GM20000 (cell line): ENCODE results near the gene SPATA46.
"Not testable (repeated sequence)": the region's sequence is repeated elsewhere in the genome, so short reads cannot be mapped to it uniquely, and the experiment has no call there.

Source experiments
- DNase-seq: peaks from one replicate; pipeline ENCODE4 v3.0.0; 2012; ENCODE audit warnings: low spot score
- TF ChIP-seq, protein P1 (sequence below): IDR thresholded peaks from 2 replicates; pipeline ENCODE4 v1.5.1; 2012; ENCODE audit warnings: mild to moderate bottlenecking, control low read depth; ENCODE audit errors: extremely low read depth, missing control alignments

Gene SPATA46, protein sequence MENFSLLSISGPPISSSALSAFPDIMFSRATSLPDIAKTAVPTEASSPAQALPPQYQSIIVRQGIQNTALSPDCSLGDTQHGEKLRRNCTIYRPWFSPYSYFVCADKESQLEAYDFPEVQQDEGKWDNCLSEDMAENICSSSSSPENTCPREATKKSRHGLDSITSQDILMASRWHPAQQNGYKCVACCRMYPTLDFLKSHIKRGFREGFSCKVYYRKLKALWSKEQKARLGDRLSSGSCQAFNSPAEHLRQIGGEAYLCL

DNA sequence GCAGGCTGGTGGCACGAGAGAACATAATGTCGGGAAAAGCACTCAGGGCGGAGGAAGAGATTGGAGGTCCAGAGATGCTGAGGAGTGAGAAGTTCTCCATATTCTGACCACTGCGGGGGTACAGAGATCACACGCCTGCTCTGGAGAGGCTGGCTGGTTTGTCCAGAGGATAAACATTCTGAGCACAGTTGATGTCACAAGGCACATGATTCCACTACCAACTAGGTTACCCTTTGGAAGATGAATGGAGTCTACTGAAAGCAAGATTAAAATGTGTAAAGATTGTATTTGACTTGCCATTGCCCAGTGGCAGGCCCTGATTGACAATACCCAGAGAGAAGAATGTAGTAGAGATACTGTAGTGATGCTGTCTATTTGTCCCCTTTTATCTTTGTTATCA is at the start of gene SPATA46:
Gene SPATA46, minus strand, starts transcription at position 164 of the 400 bp plus-strand sequence. Its CDS starts 64 bp downstream, at position 100.
- TF ChIP-seq, protein P1, sequence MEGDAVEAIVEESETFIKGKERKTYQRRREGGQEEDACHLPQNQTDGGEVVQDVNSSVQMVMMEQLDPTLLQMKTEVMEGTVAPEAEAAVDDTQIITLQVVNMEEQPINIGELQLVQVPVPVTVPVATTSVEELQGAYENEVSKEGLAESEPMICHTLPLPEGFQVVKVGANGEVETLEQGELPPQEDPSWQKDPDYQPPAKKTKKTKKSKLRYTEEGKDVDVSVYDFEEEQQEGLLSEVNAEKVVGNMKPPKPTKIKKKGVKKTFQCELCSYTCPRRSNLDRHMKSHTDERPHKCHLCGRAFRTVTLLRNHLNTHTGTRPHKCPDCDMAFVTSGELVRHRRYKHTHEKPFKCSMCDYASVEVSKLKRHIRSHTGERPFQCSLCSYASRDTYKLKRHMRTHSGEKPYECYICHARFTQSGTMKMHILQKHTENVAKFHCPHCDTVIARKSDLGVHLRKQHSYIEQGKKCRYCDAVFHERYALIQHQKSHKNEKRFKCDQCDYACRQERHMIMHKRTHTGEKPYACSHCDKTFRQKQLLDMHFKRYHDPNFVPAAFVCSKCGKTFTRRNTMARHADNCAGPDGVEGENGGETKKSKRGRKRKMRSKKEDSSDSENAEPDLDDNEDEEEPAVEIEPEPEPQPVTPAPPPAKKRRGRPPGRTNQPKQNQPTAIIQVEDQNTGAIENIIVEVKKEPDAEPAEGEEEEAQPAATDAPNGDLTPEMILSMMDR: no peak
- no peak for DNase-seq

DNA sequence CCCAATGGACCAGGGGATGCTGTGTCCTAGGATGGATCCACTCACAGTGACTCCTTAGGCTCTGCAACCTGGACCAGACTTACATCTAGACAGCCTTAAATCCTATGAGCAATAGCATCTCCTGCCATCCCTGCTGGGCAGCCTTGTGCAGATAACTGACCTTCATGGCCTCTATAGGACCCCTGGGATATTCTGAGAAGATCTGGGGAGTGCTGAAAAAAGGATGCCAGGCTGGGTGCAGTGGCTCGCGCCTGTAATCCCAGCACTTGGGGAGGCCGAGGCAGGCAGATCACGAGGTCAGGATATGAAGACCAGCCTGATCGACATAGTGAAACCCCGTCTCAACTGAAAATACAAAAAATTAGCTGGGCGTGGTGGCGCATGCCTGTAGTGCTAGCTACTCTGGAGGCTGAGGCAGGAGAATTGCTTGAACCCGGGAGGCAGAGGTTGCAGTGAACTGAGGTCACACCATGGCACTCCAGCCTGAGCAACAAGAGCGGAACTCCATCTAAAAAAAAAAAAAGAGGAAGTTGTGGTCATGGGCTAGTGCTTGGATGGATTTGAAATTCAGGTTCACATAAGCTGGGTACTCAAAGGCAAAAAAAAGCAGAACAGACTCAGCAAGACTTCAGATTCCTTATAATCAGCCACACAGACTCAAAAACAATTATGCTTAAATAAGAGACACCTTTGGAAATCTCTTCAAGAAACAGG is 46.2 kb upstream of the SPATA46 start:
- TF ChIP-seq, protein P1: no peak
- DNase-seq: no peak

DNA sequence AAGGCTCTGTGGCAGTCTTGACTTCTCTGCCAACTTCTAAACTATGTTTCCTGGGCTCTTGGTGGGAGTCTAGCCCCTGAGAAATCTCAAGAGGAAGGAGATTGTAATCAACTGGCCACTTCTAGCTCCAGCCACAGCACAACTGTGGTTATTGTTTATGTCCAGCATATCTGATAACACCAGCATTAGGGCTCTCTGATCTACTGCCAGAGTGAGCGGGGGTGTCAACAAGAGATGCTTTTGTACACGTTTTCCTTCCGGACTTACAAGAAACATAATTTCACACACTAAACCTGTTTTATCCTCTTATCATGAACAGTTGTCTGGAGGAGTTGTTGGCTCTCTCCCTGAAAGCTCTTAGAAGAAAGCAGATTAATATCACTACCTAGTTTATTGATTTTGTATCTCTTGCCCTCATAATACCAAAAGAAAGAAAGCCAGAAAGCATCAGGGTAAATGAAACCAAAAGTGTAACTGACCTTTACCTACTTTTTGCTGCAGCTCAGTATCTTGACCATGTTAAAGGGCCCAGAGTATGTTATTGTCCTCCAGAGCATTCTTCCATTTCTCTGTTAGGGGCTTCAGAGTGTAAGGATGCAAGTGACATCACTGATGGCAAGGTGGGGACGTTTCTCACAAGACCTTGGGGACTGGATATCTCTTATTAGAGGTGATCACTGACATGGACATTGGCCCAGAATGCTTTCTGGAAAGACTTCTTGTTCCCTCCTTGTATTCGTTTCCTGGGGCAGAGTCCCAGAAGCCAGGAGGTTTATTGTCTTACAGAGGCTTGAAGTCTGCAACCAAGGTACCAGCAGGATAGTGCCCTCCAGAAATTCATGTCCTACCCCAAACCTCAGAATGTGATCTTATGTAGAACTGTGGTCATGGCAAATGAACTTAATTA is 44.9 kb upstream of the SPATA46 start:
- DNase-seq: no peak
- TF ChIP-seq, protein P1: no peak

DNA sequence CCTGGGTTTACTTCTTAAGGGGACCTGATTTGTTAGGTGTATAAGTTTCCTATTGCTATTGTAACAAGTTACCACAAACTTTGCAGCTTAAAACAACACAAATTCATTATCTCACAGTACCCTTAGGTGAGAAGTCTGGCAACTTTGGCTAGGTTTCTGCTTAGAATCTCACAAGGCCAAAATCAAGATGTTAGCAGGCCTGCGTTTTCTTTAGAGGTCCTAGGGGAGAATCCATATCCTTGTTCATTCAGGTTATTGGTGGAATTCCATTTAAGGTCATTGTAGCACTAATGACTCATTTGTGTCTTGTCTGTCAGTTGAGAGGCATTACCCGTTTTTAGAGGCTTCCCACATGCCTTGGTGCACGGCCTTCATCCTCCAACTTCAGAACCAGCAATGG is 43.5 kb upstream of the SPATA46 start:
- DNase-seq: no peak
- TF ChIP-seq, protein P1: no peak

DNA sequence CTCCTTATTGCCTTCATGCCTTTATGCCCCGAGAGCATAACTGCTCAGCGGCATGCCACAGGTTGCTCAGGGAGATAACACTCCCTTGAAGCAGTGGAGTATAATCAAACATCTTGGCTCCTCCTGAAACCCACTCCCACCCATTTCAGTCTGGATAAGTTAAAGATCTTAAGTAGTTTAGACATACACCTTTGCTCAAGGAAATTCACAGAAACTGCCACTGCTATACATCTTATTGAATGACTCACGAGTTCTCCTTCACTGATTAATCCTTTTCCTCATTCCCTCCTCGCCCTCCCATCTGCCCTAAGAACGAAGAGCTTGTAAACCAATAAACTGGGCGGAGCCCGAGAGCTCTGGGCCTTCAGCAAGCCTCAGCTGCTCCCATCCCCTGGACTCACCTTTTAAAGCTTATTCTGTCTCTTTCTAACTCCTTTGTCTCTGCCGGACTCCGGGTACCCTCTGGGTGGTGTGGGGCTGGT is 42.8 kb upstream of the SPATA46 start:
- DNase-seq: not testable (repeated sequence)

DNA sequence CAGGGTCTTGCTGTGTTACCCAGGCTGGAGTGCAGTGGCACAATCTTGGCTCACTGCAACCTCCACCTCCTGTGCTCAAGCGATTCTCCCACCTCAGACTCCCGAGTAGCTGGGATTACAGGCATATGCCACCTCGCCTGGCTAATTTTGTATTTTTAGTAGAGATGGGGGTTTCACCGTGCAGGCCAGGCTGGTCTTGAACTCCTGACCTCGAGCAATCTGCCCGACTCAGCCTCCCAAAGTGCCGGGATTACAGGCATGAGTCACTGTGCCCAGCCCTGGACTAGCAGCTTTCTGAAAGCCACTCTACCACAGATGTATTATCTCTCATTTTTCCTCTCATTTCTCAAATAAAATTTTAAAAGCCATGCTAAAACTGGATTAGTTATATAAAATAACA is 41.9 kb upstream of the SPATA46 start:
- not testable (repeated sequence) for DNase-seq

DNA sequence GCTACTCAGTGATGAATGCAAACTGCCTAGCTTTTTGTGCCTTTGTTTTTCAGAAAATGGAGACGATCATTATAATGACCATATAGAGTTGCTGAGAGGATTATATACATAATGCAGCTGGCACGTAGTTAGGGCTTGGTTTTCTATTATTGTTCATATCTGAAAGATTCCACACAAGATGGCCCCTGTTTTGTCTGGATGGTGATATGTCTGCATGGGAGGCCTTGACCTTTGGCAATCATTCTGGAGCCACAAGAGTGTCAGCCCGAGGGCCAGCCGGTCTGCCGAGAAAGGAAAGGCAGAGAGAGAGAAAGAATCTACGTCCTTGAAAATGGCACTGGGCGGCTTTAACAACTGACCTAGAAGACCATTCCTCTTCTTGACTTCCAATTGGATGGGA is 41.0 kb upstream of the SPATA46 start:
- TF ChIP-seq, protein P1: no peak

DNA sequence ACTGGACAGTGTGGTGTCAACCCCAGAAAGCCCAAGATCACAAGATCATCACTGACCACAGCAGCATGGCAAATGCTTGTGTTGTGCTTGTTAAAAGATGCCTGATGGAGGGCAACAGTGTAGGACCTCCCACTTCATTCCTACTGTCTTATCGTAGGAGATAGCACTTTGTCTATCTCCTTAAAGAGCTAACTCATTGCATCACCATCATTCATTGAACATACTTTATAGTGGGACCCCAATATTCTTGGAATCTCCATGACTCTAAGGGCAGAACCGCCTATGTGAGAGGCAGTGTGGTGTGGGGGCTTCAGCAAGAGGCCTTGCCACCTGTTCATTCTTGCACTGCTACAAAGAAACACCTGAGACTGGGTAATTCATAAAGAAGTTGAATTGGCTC is 40.3 kb upstream of the SPATA46 start:
- no peak for DNase-seq
- TF ChIP-seq, protein P1: no peak

More for the DNA sequence above, 41.0 kb upstream of the SPATA46 start:
- no peak for DNase-seq
